Endothelial cell of umbilical vein (primary cell): Measurements from ENCODE around the gene GGN. TPM values are rescaled to one million over a fixed set of nuclear protein-coding genes. Genes with fewer than 3 reads are reported as not detected.

Source experiments
- BruUV-seq: library from RNA; stranded (reverse); fragments of 400-500 nt; replicated peaks from 2 replicates; lab custom pipeline; 2021; lab: Mats Ljungman, UMichigan
- CTCF ChIA-PET: fragments of 300-600, 350-600 bp; sonication (Branson Sonifier 250); formaldehyde crosslinking; loops from one replicate; lab custom pipeline; 2021; ENCODE audit warnings: antibody characterized with exemption, inconsistent platforms; lab: Charles Lee
- POLR2A ChIA-PET: fragments of 300-600, 350-600 bp; sonication (Branson Sonifier 250); formaldehyde crosslinking; loops from one replicate; lab custom pipeline; 2021; ENCODE audit warnings: antibody characterized with exemption, inconsistent platforms; lab: Charles Lee
- DNase-seq: peaks from one replicate; pipeline ENCODE4 v3.0.0-alpha.2; 2011; ENCODE audit warnings: low read depth, low spot score
- FAIRE-seq: peaks from 2 replicates; lab custom pipeline; 2011; peaks lifted over from hg19 to GRCh38; lab: Jason Lieb, UNC
- H2AFZ ChIP-seq: 2 replicates; pipeline ENCODE4 v1.6.0; 2012; ENCODE audit warnings: low read depth, low read length, control low read depth, inconsistent platforms
- H3K27ac ChIP-seq: 2 replicates; pipeline ENCODE4 v1.5.1; 2011; ENCODE audit warnings: low read depth, mild to moderate bottlenecking, control low read depth, low read length, moderate library complexity; ENCODE audit not compliant: insufficient read depth
- H3K27me3 ChIP-seq, 2 experiments: 2 replicates each; pipeline versions ENCODE4 v1.6.0 to v1.6.1; 2011; ENCODE audit warnings: low read length in 2 of 2, mixed read lengths in 1 of 2; ENCODE audit not compliant: control insufficient read depth in 2 of 2, insufficient read depth in 2 of 2
- H3K36me3 ChIP-seq, 2 experiments: 2 replicates in 1 of 2; 3 replicates in 1 of 2; pipeline ENCODE4 v1.5.1; 2011; ENCODE audit warnings: low read length in 2 of 2, mild to moderate bottlenecking in 1 of 2, moderate library complexity in 1 of 2; ENCODE audit not compliant: control insufficient read depth in 2 of 2, insufficient read depth in 2 of 2; ENCODE audit errors: extremely low read depth in 1 of 2
- H3K4me1 ChIP-seq: 3 replicates; pipeline ENCODE4 v1.5.1; 2011; ENCODE audit warnings: mild to moderate bottlenecking, low read length; ENCODE audit not compliant: control insufficient read depth, insufficient read depth; ENCODE audit errors: extremely low read depth
- H3K4me2 ChIP-seq: 2 replicates; pipeline ENCODE4 v1.6.1; 2011; ENCODE audit warnings: low read length, control low read depth, mixed read lengths; ENCODE audit not compliant: insufficient read depth
- H3K4me3 ChIP-seq, 3 experiments: fragments of 200-600 bp in 1 of 3; sonication (generic), shearing (Covaris generic) in 1 of 3; replicated peaks in 1 of 3; 2 replicates each; pipeline ENCODE4 v1.5.1; 2011 to 2016; ENCODE audit warnings: control low read depth in 3 of 3, low read length in 3 of 3, mild to moderate bottlenecking in 2 of 3, inconsistent platforms in 1 of 3, low read depth in 1 of 3, moderate library complexity in 1 of 3; ENCODE audit not compliant: insufficient read depth in 1 of 3
- H3K79me2 ChIP-seq: 2 replicates; pipeline ENCODE4 v1.6.0; 2012; ENCODE audit warnings: low read length, inconsistent platforms; ENCODE audit not compliant: control insufficient read depth, insufficient read depth
- H3K9ac ChIP-seq: replicated peaks from 2 replicates; pipeline ENCODE3; 2011; ENCODE audit warnings: low read length, control low read depth; ENCODE audit not compliant: insufficient read depth; ENCODE audit errors: extremely low read depth
- H3K9me1 ChIP-seq: replicated peaks from 3 replicates; pipeline ENCODE4 v1.6.0; 2011; ENCODE audit warnings: mild to moderate bottlenecking, low read length; ENCODE audit not compliant: control insufficient read depth, insufficient read depth; ENCODE audit errors: extremely low read depth
- H3K9me3 ChIP-seq: replicated peaks from 2 replicates; pipeline ENCODE4 v1.5.1; 2012; ENCODE audit warnings: low read length, inconsistent platforms; ENCODE audit not compliant: control insufficient read depth, insufficient read depth
- H4K20me1 ChIP-seq: replicated peaks from 2 replicates; pipeline ENCODE3; 2011; ENCODE audit warnings: mild to moderate bottlenecking, low read length; ENCODE audit not compliant: control insufficient read depth, insufficient read depth; ENCODE audit errors: extremely low read depth
- EZH2 ChIP-seq: IDR thresholded peaks from 2 replicates; pipeline ENCODE4 v1.6.1; 2012; ENCODE audit warnings: borderline replicate concordance, low read depth, mild to moderate bottlenecking, moderate library complexity, low read length, inconsistent platforms; ENCODE audit not compliant: severe bottlenecking
- GATA2 ChIP-seq: IDR thresholded peaks from 2 replicates; pipeline ENCODE4 v1.7.0; 2011; ENCODE audit warnings: low read depth, mild to moderate bottlenecking, moderate library complexity, mixed read lengths, low read length; ENCODE audit not compliant: insufficient read length, insufficient read depth
- dilution Hi-C: fragments of 300-500 bp; cut with MboI; formaldehyde crosslinking; loops from one replicate; pipeline ENCODE4 v1.15.0; 2019; ENCODE audit warnings: low sequenced_read_pairs; ENCODE audit not compliant: extremely low pct_ligation_motif_present
- intact Hi-C: fragments of 100-400 bp; cut with micrococcal nuclease; formaldehyde crosslinking; loops from one replicate; pipeline ENCODE4 v1.10.0; 2022
- polyA plus RNA-seq, 4 experiments: library from polyadenylated mRNA; depleted of rRNA in 3 of 4; stranded (reverse) in 3 of 4; unstranded in 1 of 4; fragments of >200 nt; gene quantifications; 2 replicates each; pipeline versions ENCODE4 v1.2.1 to v1.2.3, GENCODE V29; 2011 to 2012; ENCODE audit warnings: missing spikeins in 1 of 4
- total RNA-seq: library from RNA; stranded (reverse); gene quantifications from 2 replicates; pipeline ENCODE4 v1.2.3, GENCODE V29; 2021
- TF ChIP-seq, protein P1 (sequence below), 2 donors: IDR thresholded peaks; 1 replicate in 1 of 2; 2 replicates in 1 of 2; pipeline ENCODE4 v1.5.1; 2011; ENCODE audit warnings: low read length in 2 of 2, mild to moderate bottlenecking in 2 of 2, moderate library complexity in 2 of 2, control low read depth in 1 of 2, inconsistent platforms in 1 of 2, low read depth in 1 of 2; ENCODE audit not compliant: insufficient read depth in 1 of 2; ENCODE audit errors: extremely low read depth in 1 of 2

The GGN gene
- total and polyA plus RNA-seq, 2 donors (not counting 3 experiments of a cell fraction or from before 2014, with no cell fraction given), result 0.39 to 0.88 TPM

DNA sequence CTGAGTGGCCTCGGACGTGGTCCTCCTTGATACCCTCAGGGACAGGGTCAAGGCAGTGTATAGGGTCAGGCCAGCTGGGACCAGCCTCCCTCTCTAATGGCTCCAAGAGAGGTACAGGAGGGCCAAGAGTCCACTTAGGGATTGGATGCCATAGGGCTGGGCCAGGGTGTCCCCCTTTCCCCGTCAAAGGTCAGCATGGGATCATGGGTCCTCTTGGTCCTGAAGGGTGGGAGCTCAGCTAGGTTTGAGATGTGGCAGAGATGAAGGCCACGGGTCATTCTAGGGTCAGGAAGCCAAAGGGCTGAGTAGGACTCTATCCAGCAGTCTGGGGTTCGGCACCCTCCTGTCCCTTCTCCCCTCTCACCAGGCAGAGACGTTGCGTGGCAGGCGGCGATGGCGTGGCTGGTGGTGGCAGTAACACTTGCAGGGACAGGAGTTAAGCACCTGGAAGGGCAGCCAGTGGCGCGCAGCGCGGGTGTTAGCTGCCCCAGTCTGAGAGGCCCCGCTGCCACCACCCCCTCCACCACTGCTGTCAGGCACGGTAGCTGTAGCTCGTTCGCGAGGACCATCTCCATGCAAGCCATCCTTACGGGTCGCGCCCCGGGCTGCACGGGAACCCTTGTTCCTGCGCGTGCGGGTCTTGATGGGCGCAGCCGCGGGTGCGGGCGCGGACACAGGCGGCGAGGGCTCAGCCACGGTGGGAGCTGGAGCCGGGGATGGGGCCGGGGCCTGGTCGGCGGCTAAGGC is 2.6 kb downstream of the GGN start:
- Histone ChIP-seq H3K9me3 (no peaks in the 10 kb centered on the region), H3K36me3 (peaks cover 12 to 24% of the 10 kb centered on the region in 2 experiments), H3K9ac (no peak overlapping the region), H3K79me2 (peaks cover 10% of the 10 kb centered on the region), H3K4me3 (no peak overlapping the region), H4K20me1 (no peaks in the 10 kb centered on the region), H3K27ac (no peak overlapping the region), H3K9me1 (no peaks in the 10 kb centered on the region), H3K4me2 (no peak overlapping the region), H3K27me3 (no peaks in the 10 kb centered on the region), H3K4me1 (peaks cover 7% of the 10 kb centered on the region), H2AFZ (no peak overlapping the region)
- no peak for TF ChIP-seq GATA2
- TF ChIP-seq EZH2, result no peak
- TF ChIP-seq, protein P1, sequence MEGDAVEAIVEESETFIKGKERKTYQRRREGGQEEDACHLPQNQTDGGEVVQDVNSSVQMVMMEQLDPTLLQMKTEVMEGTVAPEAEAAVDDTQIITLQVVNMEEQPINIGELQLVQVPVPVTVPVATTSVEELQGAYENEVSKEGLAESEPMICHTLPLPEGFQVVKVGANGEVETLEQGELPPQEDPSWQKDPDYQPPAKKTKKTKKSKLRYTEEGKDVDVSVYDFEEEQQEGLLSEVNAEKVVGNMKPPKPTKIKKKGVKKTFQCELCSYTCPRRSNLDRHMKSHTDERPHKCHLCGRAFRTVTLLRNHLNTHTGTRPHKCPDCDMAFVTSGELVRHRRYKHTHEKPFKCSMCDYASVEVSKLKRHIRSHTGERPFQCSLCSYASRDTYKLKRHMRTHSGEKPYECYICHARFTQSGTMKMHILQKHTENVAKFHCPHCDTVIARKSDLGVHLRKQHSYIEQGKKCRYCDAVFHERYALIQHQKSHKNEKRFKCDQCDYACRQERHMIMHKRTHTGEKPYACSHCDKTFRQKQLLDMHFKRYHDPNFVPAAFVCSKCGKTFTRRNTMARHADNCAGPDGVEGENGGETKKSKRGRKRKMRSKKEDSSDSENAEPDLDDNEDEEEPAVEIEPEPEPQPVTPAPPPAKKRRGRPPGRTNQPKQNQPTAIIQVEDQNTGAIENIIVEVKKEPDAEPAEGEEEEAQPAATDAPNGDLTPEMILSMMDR (IDR thresholded peaks at IDR 0.05; ENCODE audit: extremely low read depth in 1 of 2, insufficient read depth in 1 of 2, low read depth in 1 of 2, low read length in 2 of 2), result no peak
- ChIA-PET CTCF (interaction anchor here (1.0 to 2.5 kb wide), 6 partner anchors 9 to 160 kb away, joined by 4 to 21 read pairs (median 7); partner anchors contain the start of genes FAM98C and PSMD8), POLR2A (no interaction called here)
- BruUV-seq, result no TSS peak
- dilution Hi-C loops (no loop called here), intact Hi-C loops (loop anchor here (5.0 kb wide), 1 partner anchor 153 kb away; no protein-coding TSS in a partner anchor)
- no peak for FAIRE-seq
- DNase-seq, result no peak
